HG03354 (cell line): ENCODE data around the gene ALG5.

Experiments used
- ATAC-seq: cut with Tn5 transposase; IDR thresholded peaks from one replicate; pipeline ENCODE4 v1.9.1; 2021; ENCODE audit warnings: mild to moderate bottlenecking; ENCODE audit not compliant: unreplicated experiment, poor library complexity, severe bottlenecking

Gene ALG5

DNA sequence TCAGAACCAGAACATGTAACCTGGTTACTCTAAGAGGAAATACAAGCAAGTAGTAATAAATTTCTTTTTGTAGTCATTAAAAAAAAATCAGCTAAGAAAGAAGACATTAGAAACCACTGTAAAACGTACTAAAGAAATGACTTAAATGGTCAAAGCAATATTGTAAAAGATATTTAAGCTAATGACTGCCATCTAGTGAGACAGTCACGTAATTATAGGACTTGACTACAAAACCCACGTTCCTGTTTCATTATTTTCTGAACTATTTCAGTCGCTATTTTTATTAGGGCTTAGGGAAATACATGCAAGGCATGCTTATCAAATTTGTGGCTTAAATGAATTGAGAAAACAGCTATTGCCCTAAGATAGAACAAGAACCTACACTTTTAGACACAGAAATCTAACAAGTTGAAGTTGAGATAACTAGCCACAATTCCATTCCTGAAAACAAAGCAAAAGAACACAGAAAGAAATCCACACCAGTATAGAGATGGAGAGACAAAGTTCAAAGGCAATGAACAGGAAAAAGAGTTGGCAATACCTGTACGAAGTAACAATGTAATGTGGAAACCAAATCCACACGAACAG, 17.9 kb downstream of the ALG5 start:
- peak; percentile 71 for ATAC-seq

DNA sequence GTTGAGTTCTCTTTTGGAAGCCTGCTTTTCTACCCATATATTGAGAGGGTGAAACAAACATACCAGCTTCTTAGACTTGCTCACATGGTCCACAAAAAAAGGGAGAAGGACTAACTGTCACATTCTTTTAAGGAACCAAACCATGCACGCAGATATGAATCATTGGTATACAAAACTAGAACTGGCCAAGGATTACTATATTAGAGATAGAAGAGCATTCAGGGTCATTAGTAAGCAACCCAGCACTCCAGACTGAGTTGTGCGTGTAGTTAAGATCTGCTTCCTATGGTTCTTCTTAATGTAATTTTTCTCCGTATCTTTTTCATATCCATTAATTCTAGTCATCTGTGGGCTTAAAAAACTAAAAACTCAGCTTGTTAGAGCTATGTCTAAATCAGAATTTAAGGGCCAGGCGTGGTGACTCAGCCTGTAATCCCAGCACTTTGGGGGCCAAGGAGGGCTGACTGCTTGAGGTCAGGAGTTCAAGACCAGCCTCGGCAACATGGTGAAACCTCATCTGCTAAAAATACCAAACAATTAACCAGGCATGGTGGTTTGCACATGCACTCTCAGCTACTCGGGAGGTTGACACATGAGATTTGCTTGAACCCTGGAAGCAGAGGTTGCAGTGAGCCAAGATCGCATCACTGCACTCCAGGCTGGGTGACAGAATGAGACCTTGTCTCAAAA, 19.6 kb downstream of the ALG5 start:
- ATAC-seq = no peak

DNA sequence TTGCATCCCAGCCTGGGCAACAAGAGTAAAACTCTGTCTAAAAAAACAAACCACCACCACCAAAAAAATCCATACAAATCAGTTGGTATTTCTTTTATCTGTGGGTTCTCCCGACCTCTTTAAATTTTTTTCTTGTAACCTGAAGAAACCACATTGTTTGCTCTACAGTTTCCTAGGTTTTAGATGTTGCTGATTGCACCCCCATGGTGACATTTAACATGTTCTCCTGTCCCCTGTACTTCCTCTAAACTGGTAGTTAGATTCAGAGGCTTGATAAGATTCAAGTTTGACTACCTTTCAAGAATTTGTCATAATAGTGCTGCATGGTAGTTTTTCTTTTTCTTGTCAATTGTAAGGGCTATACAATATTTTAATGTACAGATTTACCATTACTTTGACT, 24.0 kb downstream of the ALG5 start:
- ATAC-seq = no peak

DNA sequence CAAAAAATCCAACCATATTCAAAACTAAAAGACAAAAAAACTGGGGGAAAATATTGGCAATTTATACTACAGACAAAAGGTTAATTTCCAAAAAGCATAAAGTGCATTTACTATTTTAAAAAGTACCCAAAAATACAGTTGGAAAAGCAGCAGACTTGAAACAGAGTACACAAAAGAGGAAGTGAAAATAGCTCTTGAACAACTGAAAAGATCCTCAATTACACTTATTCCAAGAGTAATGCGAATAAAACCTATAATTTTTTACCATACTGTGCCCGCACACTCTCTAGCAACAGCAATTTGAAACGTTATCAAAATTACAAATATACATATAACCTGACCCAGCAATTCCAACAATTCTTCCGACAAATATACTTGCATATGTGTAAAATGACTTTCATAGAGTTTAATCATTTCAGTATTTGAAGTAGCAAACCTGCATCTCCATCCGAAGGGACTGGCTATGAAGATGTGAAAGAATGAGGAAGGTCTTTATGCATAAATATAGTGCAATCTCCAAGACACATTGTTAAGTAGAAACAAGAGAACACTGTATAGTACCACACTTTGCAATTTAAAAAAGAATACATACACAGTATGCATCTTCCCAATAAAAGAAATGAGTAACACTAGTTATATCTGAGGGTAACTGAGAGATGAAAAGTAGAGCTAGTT, 25.4 kb downstream of the ALG5 start:
- ATAC-seq = peak; percentile 78

DNA sequence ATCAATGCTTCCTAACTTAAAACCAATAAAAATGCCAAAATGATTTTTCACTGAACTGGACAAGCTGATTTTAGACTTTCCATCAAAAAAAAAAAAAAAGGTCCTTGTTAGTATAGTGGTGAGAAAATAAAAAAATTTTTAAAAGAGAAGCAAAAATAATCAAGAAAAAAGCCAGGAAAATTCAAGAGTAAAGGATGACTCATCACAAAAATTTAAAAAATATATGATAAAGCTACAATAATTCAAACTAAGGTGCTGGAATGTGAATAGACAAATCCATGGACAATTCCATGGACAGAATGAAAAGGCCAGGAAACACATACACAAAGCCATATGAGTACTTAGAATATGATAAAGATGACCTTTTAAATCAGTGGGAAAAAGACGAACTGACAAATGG, 26.1 kb downstream of the ALG5 start:
- ATAC-seq = no peak

DNA sequence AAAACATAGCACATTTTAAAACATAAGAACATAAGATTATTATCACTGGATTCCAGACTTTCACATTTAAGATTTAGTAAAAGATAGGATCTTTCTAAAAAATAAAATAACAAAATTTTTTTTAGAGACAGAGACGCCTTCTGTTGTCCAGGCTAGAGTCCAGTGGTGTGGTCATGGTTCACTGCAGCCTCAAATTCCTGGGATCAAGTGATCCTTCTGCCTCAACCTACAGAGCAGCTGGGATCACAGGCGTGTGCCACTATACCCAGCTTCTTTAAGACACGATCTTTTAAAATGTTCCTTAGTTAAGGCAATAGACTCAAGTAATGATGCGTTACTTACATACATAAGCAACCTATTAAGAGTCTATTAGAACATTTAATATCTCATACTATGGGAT, 32.7 kb downstream of the ALG5 start:
- ATAC-seq = no peak

DNA sequence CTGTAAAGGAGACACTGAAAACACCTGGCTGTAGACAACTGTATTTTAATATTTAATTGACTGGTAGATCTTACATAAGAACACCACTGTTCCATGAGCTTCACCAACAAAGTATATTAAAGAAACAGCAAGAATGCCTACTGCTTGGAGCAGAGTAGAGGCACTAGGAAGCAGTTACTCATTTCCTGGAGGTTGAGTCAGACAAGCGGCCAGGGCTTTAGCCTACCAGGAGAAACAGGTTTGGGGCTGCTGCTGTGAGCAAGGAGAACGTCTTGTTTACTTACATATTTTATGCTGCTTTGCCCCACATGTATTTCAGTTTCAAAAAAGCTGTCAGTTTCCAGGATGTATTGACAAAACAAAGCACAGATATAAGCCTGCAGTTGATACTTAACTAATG, 33.4 kb downstream of the ALG5 start:
- ATAC-seq = no peak

DNA sequence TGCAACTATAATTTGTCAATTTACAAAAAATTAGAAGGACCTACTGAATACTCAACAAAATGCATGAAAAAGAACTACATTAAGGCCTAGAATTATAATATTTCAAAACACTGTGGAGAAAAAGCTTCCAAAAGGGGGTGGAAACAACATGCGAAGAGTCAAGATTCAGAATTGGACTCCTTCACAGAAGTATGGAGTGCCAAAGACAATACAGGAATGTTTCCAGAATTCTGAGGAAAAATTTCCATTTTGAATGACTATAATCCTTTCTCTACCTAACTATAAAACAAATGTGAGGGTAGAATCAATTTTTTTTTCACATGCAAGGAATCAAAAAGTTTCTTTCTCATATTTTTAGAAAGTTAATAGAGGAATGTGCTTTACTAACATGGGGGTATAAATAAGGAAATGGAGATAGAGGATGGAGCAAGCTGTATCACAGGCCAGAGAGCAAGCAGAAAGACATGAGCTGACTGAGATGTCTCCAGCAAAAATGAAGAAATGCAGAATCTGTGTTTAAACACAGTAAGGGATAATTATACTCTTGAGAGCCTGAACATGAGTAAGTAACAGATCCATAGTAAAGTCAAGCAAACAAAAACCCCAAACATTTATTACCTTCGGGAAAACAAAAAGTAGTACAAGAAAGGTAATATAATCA, 39.6 kb downstream of the ALG5 start:
- ATAC-seq = no peak

DNA sequence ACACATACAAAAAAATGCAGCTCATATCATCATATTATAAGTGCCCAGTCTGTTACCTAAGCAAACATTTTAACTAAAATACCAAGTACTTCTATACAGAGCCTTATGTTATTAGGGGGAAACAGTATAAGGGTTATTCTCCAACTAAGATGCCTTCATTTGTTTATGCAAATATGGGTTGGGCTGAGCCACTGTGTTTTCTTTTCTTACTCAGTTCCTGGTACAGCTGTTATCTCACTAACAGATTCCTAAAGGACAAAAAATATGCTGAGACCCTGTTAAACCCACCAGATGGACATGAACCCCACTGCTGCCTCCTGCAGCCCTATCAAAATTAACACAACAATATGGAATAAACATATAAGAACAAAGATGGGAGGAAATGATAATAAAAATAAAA, 44.6 kb downstream of the ALG5 start:
- no peak for ATAC-seq

DNA sequence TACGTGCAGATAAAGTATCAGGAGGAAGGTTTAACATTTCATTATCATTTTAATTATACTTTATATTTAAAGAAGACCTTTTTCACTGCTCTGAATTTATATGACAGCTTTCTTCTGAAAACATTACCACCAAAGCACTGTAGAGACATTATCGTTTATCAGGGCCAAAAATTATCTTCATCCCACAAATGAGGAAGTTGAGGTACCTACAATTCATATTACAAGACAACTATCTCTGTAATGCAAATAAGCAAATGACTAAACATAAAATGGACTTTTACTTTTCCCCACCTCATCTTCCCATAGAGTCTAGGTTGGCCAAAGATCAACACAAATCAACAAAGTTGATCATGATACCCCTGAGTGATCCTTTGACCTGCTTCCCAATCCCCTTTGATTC, 48.2 kb downstream of the ALG5 start:
- no peak for ATAC-seq

DNA sequence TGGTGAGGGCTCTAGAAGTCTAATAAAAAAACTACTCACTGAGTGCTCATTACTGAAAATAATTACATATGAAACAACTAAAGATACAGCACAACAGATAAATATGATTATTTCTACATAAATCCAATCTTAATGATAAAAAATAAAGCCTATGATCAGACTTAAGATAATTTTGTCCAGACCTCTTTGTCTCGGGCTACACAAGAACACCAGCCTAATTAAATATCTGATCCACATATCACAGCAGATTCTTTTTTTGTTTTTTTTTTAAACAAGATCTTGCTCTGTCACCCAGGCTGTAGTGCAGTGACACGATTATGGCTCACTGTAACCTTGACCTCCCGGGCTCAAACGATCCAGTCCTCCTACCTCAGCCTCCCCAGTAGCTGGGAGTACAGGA, 48.8 kb downstream of the ALG5 start:
- ATAC-seq = no peak

DNA sequence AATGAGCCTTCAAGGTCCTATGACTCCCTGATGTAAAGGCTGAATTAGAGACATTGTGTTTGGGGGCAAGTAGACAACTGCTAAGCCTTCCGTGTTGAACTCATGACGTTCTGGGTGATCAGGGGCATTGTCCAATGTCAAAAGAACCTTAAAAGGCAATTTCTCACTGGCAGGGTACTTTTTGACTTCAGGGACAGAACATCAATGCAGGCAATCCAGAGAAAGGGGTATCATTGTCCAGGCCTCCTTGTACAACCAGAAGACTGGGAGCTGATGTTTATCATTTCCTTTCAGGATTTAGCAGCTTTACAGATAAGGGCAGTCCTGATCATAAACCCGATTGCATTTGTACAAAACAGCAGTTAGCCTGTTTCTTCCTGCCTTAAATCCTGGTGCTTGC, 54.1 kb downstream of the ALG5 start:
- no peak for ATAC-seq

DNA sequence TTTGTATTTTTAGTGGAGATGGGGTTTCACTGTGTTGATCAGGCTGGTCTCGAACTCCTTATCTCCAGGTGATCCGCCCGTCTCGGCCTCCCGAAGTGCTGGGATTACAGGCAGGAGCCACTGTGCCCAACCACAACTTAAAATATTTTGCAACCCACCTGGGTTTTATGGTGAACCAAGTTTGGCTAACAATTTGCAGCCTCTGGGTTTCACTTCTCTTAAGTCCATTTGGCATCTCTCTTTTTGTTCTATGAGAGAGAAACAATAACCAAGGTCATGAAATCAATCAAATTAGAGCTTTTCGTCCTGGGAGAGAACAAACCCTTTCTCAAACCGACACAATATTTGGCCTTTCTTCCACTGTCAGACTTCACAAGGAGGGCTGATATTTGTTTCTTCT, 73.5 kb downstream of the ALG5 start:
- ATAC-seq = no peak

DNA sequence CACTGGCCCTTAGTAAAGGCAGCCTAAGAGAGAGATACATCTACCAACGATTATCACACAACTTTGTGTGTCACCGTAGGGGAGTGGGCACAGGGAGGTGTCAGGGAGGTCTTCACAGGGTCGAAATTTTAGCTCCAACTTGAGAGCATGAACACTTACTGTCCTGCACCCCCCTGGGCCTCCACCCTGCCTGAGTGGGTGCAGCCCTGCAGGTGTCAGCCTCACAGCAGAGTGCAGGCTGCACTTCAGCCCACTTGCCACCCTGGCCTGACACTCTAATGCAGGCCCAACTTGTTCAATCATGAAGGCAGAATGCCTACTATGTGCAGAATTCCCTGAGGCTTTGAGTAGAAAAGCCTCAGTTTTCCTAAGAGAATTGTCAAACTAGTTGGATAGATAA, 75.1 kb downstream of the ALG5 start:
- ATAC-seq = no peak

DNA sequence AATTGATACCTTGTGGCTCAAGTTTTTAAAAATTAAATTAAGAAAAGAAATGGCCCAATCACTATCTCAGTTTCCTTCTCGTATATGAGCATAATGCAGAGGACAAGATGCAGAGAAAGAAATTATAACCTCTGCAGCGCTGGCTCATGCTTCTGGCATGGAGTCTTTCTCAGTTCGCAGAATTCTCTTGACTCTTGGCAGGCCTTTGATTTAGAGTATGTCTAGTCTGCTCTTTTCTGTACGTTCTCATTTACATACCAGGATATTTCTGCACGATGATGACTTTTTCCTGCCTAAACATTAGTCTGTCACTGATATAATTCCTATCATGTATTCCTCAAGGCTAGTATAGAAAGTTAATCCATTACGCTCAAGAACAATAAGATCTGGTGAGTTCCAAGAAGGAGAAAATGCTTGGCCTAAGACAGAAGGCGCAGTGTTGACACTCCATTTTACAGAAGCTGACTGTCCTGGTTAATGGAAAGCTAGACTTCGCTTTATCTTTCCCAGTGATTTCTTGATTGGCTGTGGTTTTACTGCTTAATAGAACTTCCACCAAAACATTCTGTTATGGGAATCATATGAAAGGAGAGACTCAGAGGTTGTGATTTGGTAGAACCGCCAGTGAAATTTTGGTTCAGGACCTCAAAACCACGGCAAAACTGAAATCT, 77.4 kb downstream of the ALG5 start:
- ATAC-seq = no peak

DNA sequence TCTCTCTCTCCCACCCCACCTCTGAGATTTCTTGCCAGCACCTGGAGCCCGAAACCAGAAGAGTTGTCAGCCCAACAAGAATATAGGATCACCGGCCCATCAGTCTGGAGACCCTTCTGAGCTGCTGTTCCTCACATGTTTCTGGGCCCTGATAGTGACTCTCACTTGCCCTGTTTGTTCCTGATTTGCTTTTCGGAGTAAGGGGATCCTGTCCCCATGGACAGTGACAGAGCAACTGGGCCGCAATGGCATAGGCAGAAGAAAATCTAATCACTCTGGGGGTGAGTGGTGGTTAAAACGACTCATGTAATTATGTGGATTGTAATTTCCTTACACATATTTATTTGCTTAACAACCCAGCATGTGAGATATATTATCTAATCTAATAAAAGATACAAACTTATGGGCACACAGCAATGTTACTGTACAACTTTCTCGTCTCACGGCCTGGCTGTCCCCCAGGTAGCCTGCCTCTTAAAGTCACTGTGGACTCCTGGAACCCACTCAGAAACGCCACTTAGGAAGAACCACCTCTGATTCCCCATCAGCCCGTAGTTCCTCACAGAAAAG, 78.4 kb downstream of the ALG5 start:
- peak; percentile 11 for ATAC-seq

DNA sequence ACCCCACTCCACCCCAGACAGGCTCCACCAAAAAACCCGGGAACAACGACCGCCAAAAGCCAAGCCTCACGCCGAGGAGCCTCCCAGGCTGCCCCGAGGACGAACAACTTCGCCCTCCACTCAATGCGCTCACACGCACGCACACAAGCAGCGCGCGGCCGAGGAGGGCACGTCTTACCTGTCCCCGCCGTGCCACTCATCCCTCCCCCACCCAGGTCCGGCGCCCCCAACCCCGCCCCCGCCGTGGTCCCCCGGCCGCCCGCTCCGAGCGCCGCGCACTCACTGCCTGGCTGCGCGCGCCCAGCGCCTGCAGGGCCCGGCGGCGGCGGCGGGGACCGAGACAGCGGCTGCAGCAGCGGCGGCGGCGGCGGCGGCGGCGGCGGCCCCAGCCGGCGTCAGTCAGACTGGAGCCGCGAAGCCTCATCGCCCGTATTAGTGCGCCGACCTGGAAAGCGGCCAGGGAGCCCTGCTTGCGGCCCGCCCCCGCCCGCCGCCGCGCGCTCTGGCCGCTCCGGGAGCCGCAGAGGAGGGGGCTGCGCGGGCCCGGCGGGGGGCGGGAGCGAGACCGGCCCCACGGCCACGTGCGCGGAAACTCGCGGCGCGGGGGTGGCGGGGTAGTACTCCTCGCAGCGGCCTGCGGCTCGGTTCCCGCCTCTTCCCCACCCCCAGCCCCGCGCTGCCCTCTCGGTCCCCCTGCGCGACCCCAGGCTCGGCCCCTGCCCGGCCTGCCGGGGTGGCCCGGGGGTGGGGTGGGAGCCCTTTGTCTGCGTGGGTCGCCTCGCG, 79.1 kb downstream of the ALG5 start, which contains the start of gene SMAD9:
SMAD9 (minus strand) TSS at position 406 of the 783 bp plus-strand sequence. CDS start 40,549 bp downstream, outside the sequence.
- ATAC-seq = peak; percentile 75

DNA sequence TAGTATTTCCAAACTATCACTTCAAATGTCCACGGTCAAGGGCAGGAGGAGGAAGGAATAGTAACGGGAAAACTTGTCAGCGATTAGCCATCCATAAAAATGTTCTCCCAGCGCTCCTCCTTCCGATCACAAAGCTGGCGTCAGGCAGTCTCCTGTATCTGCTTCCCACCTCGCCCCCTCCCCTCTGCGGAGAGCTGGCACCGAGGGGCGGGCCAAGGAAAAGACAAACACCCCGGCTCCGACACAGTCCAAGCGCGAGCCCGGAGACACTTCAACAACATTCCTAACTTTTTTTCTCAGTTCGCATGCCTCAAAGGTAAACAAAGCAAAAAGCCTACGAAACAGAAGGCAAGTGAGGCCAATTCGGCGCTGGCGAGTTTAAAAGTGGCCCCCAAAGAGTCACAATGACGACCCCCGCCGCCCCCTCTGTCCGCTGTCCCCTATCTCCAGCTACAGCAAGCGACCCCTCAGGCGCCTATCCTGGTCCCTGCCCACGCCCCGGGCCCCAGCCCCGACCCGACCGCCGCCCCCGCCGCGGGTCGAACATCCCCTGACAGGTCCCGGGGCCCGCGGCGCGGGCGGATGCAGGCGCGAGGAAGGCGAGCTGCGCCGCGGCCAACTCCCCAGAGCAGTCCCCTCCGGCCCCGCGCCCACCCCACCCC, 79.8 kb downstream of the ALG5 start:
- peak; percentile 13 for ATAC-seq
